ENCODE results near the gene RCAN2.
"Not testable (repeated sequence)": the region's sequence is repeated elsewhere in the genome, so short reads cannot be mapped to it uniquely, and the experiment has no call there.

Gene RCAN2

DNA sequence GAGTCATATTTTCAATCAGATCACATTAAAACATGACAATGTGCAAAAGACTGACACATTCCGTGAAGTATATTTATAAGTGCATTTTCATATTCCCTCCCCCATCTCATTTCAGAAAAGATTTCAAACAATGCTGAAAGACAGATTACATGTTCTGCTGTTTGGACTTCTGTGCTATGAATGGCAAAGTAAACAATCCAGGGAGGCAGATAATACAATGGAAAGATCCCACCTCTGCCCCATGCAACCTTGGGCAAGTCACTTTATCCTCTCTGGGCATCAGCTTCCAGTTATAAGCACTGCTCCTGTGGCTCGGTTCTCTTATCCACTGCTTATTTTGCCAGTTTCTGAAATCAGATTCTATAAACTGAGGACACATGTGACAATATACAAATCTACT, 110.2 kb downstream of the RCAN2 start:
- no peak for DNase-seq

DNA sequence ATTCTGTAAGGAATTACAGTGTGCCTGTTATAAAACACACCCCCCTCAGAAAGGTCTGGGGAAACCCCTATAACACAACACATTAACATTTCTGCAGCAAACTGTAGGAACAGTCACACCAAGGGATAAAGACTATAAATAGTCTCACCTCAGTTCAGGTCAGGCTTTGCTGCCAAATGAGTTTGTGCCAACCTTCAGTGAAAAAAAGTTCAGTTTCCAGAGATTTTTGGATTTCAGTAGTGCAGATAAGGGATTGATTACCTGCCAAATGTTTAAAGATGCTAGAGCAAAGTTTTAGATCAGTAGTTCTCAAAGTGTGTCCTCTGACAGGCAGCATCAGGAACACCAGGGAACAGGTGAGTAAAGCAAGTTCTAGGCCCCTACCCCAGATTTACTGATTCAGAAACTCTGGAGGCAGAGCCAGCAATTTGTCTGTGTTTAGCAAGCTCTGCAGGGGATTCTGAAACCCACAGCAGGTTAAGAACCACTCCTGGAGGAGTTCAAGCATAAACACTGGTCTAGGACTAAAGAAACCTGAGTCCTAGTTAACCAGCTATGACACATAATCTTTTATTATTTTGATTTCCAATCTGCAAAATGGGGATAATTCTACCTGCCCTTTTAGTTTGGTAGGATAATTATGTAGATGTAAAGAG, 111.0 kb downstream of the RCAN2 start:
- DNase-seq, result no peak

DNA sequence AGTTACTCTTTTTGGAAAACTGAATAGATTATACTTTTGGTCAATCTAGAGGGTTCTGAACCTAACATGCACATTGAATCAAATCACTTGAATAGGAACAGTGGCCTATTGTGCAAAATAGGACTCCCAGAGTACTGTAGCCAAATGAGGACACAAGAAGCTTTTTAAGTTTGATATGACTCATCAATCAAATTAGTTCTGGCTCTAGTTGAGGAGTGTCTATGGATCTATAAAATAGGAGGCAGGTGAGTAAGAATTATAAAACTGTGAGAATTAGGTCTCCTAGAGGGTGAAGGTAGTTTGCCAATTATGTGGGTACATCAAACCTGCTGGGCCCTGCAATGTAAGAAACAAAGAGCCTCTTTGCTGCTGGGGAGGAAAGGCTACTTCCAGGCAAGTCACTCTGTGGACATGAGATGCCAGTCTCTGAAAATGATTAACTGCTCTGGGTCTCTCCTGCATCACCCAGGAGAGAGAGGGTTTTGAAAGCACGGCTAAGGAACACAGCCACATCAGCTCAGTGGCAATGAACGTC, 112.3 kb downstream of the RCAN2 start:
- no peak for DNase-seq

DNA sequence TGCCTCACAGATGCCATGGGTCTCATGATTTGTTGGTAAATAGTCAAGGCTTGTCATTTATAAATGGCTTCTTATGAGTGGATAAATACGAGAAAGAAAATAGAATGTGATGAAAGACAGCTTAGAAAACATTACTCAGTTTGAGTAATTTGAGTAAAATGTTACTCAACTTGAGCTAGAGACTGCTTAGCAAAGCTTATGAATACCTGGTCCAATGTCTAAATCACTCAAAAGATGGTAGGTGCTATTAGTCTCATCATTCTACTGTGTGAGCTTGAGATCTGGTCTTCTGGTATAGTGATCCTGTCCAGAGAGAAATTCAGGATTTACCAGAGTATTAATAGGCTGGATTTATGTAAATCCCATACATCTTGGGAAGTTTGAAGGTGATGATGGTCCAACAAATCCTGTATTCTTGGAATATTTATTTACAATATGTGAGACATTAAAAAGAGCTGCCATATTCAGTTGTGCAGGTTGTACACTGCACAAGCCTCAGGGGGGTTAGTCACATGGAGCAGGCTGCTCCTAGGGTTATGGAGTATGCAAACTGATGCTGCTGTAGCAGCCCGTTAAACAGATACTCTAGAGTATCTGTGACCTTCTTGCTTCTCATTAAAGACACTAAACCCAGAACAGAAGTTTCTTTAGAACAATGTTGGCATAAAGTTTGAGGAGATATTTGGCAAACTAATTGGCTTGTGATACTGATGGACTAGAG, 112.9 kb downstream of the RCAN2 start:
- no peak for DNase-seq

DNA sequence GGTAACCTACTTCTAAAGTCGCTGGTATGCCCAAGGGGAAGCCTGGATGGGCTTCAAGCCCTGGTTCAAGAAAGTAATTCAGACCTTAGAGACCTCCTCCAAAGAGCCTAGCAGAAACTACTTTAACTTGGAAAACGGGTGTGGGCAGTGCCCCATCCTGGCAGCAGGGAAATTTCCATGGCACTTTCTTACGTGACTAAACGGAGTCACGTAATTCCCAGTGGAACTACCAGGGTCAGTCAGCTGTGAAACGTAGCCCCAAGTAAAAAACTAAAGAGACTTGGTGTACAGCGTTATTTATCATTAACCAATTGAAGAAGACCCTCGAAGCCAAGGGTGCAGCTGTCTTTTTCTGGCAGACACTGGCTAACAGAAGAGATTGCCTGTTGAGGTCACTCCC, 114.0 kb downstream of the RCAN2 start:
- no peak for DNase-seq

DNA sequence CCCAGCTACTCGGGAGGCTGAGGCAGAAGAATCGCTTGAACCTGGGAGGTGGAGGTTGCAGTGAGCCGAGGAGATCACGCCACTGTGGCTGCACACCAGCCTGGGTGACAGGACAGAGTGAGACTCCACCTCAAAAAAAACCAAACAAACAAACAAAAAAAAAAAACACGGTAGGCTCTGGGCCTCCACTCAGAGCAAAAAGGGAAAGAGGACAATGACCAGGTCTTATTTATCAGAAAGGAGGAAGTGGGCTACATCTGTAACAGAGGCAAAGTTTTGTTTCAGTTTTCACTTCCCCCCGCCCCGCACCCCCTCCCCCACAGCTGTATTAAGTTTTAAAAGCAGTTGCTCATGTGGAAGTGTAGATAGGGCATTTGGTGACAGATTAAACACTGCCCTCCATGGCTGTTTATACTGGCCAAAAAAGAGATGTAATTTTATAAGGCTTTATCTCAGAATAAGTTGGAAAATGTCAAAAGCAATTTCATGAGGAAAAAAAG, 114.6 kb downstream of the RCAN2 start:
- no peak for DNase-seq

DNA sequence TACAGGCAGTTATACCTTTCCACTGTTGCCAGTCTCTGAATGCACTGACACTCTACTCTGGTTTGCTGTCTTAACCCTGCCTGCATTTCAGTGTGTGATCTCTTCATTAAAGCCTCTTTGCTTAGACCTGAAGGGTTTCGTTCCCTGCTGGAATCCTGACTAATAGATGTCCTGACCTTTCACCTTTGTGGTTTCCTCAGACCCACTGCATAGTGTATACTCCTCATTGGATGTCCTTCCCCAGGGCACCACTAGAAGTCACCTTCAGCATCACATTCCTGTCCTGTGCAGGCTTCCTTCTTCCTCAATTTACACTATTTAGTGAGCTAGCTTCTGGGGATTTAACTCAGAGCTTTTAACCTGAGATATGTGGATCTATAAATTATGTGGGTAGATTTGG, 120.6 kb downstream of the RCAN2 start:
- no peak for DNase-seq

DNA sequence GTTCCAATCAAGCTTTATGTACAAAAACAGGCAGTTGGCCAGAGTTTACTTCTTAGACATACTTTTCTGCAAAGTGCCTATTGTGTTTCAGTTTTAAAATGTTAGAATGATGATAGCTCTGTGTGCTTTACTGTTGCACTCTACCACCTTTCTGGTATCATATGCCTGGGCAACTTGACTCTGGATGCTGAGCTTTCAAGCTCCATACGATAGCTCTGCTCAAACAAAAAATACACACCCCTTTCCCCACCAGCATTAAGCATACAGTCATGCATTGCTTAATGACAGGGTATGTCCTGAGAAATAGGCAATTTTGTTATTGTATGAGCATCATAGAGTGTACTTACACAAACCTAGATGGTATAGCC, 123.1 kb downstream of the RCAN2 start:
- no peak for DNase-seq

DNA sequence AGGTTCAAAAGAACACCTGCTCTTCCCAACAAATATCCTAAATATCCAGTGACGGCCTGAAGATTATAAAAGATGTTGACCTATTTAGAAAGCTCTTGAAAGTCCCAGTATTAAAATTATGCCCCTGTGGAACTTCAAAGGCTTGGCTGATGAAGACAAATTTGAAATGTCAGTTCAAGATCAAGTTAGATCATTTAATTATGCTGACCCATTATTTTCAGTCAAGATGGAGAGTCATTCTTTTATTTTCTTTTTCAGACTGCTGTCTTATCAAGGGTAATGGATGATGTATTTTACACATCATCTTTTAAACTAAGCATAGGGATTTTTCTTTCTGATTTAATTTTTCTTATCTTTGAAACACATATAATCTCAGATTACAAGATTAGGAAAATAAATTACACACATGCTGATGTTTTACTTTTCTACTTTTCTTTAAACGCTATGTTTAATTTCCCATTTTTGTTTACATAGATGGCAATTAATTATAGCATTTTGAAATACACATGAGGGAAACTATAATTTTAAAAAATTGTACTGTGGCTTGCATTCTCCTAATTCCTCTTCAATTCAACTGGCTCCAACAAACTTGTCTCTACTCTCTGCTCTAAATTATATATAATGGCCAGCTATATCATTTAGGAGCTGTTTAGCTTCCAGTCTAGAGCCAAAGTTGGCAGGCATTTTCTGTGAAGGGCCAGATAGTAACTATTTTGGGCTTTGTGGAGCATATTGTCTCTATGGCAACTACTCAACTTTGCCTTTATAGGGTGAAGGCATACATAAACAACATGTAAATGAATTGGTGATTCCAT, 123.7 kb downstream of the RCAN2 start:
- no peak for DNase-seq

DNA sequence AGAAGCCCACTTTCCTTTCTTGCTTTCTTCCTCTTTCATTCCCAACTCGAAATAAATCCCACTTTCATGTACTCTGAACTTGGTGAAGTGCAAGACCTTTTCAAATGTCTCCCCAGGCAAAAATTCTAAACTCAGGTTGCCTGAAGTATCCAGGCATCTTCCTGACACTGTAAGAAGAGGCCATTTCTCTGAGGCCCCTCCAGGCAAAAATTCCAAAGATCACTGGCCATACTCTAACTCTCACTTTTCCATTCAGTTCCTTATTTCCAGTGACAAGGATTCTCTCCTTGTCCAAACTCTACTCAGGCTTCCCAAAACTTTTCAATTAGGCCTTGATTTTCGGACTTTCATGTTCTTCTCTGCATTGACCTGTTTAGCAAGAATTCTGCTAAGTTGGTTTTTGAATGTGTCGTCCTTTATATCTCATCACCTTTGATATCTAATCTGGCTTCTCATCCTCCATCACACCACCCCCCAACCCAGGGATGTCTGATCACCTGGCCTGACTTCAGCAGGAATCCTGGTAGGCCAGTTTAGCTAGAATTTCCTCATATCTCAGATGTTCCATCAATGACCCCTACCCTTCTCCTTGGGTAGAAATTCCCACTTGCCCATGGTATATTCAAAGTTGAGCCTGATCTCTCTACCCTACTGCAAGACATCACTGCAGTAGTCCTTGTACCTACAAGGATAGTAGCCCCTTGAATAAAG, 124.9 kb downstream of the RCAN2 start:
- DNase-seq, result no peak

DNA sequence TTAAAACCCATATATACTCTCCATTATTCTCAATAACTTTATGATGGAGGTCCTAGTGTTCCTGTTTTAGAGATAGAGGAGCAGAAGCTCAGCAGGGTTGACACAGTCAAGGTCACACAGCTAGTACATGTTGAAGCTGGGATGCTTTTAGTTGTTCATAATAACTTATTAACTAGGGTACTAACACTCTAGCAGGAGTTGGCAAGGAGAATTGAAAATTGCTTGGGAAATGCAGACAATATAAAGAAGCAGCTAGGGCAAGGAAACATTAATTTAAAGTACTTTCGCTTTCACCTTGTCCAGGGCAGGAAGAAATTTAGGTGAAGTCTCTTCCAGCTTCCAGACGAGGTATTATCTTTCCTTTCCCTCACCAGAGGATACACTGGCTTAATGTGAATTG, 133.7 kb downstream of the RCAN2 start:
- no peak for DNase-seq

DNA sequence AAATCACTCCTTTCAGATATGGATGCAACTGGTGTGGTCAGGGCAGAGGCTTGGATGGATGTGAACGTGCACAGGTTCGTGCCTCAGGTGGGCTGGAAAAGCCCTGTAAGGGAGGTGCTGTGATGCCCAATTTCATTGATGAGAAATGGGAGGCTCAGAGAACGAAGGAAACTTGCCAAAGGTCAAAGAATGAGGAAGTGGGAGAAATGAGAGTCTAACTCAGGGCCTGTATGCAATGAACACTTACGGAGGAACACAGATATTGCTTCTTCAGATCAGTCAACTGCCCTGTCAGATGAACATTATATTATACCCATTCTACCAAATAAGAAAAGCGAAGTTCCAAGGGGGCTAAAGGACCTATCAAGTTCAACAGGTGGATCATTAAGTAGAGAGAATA, 134.7 kb downstream of the RCAN2 start:
- DNase-seq, result no peak

DNA sequence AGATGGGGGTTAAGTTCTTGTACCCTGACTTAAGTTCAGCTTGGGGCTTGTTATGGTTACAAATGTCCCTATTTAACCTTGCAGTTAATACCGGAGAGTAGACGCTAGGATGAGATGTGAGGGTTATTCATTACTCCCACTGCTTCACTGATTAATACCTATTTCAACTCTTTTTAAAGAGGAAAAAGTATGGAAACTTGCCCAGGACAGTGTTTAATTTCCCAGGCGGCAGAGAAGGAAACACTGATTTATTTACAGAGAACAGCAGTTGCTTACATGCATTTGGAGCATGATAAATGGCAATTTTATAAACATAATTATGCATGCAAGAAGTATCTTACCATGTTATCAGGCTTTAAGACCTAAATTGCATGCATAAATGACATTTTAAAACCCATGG, 137.7 kb downstream of the RCAN2 start:
- no peak for DNase-seq

DNA sequence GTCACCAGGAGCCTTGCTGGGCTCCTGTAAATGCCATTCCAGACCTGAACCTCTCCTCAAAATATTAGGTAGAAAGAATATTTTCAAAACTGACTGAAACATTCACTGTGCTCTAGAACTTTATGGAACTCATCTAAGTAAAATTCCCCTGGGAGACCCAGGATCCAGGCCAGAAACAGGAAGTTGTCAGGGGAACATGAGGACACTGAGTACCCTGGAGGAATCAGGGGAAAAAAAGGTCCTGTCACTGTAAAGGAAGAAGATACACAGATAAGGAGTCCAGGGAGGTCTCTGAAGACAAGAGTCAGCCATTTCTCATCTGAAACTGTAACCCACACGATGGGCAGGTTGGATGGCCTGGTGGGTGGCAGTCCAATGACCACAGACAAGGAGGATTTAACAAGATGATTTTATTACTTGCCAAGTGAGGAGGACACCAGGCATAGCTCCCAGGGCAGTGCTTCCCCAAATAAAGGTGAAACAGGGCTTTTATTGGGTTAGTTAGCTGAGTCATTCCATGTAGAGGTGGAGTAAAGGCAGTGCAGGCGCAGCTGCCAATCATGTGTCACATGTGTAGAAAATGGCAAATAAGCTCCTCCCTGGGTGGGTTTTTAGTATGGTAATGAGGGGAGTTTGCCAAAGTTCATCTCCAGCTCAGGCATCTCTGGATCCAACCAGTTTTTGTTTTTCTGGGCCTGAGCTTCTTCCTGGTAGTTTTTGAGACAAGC, 138.5 kb downstream of the RCAN2 start:
- no peak for DNase-seq

DNA sequence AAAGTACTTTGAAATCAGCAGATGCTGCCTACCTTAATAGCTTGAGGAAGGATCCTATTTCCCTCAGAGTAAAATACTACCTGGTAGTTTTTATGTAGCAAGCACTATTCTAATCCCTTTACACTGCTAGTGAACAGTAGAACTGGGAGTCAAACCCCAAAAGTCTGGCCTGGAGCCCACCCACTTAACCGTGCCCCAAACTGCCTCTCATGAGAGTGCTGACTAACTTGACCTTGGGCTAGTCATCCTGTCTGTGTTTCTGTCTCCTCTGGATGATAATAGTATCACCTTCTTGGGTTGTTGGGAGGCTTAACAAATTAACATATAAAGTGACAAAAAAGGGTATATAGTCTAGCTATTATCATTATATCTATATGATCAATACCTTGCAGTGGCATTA, 140.5 kb downstream of the RCAN2 start:
- DNase-seq, result no peak

DNA sequence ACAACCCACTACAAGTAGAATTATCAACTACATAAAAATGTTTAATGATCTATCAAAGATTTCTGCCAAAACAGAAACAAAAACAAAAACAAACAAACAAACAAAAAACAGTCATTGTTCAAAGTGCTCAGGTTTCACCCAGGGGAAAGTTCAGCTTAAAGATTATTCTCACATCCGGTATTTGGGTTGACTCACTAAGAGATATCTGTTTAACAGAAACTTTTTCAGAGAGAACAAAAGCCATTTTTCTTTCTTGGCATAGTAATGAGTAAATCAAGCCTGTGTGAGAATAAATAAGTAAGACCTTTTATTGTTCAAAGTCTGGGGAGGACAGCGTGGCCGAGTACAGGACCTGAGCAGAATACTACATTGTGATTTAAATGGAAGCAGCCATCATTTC, 143.6 kb downstream of the RCAN2 start:
- no peak for DNase-seq

DNA sequence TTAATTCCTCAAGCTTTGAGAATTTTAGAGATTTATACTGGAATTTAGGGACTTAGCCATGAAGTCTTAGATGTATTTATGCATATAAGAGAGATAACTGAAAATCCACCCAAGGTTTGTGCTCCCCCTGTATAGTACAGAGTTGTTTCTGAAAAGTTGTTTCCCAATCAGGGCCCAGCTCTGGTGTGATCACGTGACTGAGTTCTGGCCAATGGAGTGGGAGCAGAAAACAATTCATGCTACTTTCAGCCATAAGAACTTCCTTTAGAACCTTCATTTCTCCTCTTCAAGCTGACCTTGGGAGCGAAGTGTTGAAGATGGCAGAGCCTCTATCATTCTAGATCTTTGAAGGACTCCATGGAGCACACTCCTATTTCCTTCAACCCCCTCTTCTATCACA, 151.0 kb downstream of the RCAN2 start:
- DNase-seq, result no peak

DNA sequence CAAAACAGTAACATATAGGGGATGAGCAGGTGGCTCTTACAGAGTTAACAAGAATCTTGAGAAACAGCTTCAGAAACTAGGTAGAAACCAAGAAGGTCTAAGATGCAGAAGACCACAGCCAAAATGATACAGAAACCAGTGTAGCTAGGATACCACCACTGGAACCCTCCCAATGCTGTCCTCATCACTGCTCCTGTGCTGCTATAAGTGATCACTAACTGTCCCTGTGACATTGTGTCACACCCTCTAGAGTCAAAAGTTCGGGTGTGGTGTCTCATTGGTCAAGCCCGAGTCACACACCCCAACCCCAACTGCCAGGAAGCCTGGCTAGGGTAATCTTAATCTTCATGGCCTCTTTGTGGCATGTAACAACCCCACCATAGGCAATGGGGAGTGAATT, 153.1 kb downstream of the RCAN2 start:
- no peak for DNase-seq

DNA sequence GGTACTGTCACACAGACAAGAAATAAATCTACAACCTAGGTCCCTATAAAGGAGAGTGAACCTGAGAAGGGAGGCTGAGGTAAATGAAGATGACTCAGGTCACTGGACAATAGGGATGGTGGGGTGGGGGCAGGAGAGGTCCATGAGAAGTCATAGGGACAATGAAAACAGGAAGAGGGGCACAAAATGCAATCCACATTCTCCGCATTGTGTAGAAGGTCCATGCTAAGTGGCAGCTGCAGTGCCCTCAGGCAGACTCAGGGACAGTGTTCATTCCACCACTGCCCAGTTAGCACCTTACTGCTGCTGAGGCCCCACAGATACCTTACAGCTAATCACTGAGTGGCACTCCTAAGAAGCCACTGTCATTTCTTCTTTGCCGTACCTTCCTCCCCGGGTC, 156.8 kb downstream of the RCAN2 start:
- DNase-seq, result no peak

DNA sequence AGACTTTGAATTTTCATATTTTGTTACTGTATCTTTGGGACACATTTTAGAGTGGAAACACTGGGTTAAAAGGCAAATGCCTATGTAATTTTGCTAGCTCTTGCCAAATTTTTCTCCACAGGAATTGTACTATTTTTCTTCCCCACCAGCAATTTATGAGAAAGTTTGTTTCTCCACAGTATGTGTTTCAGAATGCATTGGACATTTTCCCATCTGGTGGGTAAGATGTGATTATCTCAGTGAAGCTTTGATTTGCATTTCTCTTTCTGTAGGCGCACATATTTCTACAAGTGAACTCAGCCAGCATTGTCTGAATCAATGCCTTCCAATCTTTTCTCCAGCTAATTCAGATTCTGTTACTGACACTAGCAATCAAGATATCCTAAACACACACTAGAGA, 157.8 kb downstream of the RCAN2 start:
- no peak for DNase-seq

DNA sequence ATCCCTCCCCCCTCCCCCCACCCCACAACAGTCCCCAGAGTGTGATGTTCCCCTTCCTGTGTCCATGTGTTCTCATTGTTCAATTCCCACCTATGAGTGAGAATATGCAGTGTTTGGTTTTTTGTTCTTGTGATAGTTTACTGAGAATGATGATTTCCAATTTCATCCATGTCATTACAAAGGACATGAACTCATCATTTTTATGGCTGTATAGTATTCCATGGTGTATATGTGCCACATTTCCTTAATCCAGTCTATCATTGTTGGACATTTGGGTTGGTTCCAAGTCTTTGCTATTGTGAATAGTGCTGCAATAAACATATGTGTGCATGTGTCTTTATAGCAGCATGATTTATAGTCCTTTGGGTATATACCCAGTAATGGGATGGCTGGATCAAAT, 158.8 kb downstream of the RCAN2 start:
- DNase-seq, result not testable (repeated sequence)

DNA sequence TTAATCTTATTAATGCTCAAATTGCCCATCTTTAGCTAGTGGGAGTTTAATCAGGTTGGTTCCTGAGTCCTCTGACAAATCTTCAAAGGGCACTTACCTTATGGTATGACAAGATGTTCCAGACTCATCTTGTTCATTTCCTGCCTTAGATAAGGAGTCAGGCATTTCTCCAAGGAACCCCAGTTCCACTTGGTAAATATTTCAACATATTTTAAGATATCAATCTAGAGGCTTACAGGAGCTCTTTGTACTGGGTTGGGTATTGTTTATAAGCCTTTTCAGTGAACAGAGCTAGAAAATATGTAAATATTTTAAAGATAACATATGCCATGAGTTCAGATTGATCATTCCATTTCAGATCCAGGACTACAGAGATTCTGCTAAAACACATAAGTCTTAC, 159.8 kb downstream of the RCAN2 start:
- DNase-seq, result no peak
